ENCODE measurements around the gene ARHGAP5.

GRCh38 chr14:32087173-32087861 is 10.2 kb downstream of the ARHGAP5 start:
- TF ChIP-seq, protein P1, sequence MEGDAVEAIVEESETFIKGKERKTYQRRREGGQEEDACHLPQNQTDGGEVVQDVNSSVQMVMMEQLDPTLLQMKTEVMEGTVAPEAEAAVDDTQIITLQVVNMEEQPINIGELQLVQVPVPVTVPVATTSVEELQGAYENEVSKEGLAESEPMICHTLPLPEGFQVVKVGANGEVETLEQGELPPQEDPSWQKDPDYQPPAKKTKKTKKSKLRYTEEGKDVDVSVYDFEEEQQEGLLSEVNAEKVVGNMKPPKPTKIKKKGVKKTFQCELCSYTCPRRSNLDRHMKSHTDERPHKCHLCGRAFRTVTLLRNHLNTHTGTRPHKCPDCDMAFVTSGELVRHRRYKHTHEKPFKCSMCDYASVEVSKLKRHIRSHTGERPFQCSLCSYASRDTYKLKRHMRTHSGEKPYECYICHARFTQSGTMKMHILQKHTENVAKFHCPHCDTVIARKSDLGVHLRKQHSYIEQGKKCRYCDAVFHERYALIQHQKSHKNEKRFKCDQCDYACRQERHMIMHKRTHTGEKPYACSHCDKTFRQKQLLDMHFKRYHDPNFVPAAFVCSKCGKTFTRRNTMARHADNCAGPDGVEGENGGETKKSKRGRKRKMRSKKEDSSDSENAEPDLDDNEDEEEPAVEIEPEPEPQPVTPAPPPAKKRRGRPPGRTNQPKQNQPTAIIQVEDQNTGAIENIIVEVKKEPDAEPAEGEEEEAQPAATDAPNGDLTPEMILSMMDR (IDR thresholded peaks at IDR 0.05) = no peak
- TF ChIP-seq POLR2A (IDR thresholded peaks at IDR 0.05) (no peak), EP300 (IDR thresholded peaks at IDR 0.05) (no peak)
